ENCODE results near the gene BACE2.
"Not testable (repeated sequence)": the region's sequence is repeated elsewhere in the genome, so short reads cannot be mapped to it uniquely, and the experiment has no call there.

BACE2 gene

GRCh38 chr21:41232013-41232412, 64.1 kb downstream of the BACE2 start:
- Histone ChIP-seq H3K4me1 (ENCODE audit: insufficient read depth, low read length) (peaks cover 2% of the 10 kb centered on the region; the same call in 1 of the 2 replicates), H3K4me3 (ENCODE audit: low read length) (no peak overlapping the region), H3K27me3 (ENCODE audit: insufficient read depth, low read length) (no peaks in the 10 kb centered on the region), H3K9ac (ENCODE audit: low read depth, low read length) (no peak overlapping the region), H3K36me3 (ENCODE audit: insufficient read depth, low read depth, low read length) (no peaks in the 10 kb centered on the region), H3K27ac (ENCODE audit: low read length) (no peak overlapping the region), H3K9me3 (ENCODE audit: insufficient read depth, low read depth, low read length) (no peaks in the 10 kb centered on the region)

- no peak overlapping the region for H3K9ac ChIP-seq (ENCODE audit: low read depth, low read length)
- no peak overlapping the region for H3K27ac ChIP-seq (ENCODE audit: low read length)
- H3K4me3 ChIP-seq (ENCODE audit: low read length) = no peak overlapping the region
- H3K9me3 ChIP-seq (ENCODE audit: insufficient read depth, low read depth, low read length) = no peaks in the 10 kb centered on the region
- no peaks in the 10 kb centered on the region for H3K36me3 ChIP-seq (ENCODE audit: insufficient read depth, low read depth, low read length)
- no peaks in the 10 kb centered on the region for H3K27me3 ChIP-seq (ENCODE audit: insufficient read depth, low read length)
- H3K4me1 ChIP-seq (ENCODE audit: insufficient read depth, low read length) = 0 out of 2 replicates have a peak, but pooled peaks cover 2% of the 10 kb centered on the region
These were observed 66.0 kb downstream of the BACE2 start for GRCh38 chr21:41233916-41234315.

- Histone ChIP-seq H3K9ac (ENCODE audit: low read depth, low read length) (no peak overlapping the region), H3K36me3 (ENCODE audit: insufficient read depth, low read depth, low read length) (no peaks in the 10 kb centered on the region), H3K9me3 (ENCODE audit: insufficient read depth, low read depth, low read length) (no peaks in the 10 kb centered on the region), H3K4me3 (ENCODE audit: low read length) (no peak overlapping the region), H3K4me1 (ENCODE audit: insufficient read depth, low read length) (0 out of 2 replicates have a peak, but pooled peaks cover 2% of the 10 kb centered on the region), H3K27me3 (ENCODE audit: insufficient read depth, low read length) (no peaks in the 10 kb centered on the region), H3K27ac (ENCODE audit: low read length) (no peak overlapping the region)
These were observed 66.6 kb downstream of the BACE2 start for GRCh38 chr21:41234569-41234968.

GRCh38 chr21:41235201-41235600, 67.2 kb downstream of the BACE2 start:
- H3K27me3 ChIP-seq (ENCODE audit: insufficient read depth, low read length) = no peaks in the 10 kb centered on the region
- no peak overlapping the region for H3K4me3 ChIP-seq (ENCODE audit: low read length)
- no peaks in the 10 kb centered on the region for H3K36me3 ChIP-seq (ENCODE audit: insufficient read depth, low read depth, low read length)
- H3K4me1 ChIP-seq (ENCODE audit: insufficient read depth, low read length) = 0 out of 2 replicates have a peak, but pooled peaks cover 2% of the 10 kb centered on the region
- H3K27ac ChIP-seq (ENCODE audit: low read length) = no peak overlapping the region
- H3K9me3 ChIP-seq (ENCODE audit: insufficient read depth, low read depth, low read length) = no peaks in the 10 kb centered on the region
- no peak overlapping the region for H3K9ac ChIP-seq (ENCODE audit: low read depth, low read length)

GRCh38 chr21:41236352-41236973, 68.5 kb downstream of the BACE2 start:
- 0 out of 2 replicates have a peak, but pooled peaks cover 2% of the 10 kb centered on the region for H3K4me1 ChIP-seq (ENCODE audit: insufficient read depth, low read length)
- H3K9me3 ChIP-seq (ENCODE audit: insufficient read depth, low read depth, low read length) = no peaks in the 10 kb centered on the region
- H3K27me3 ChIP-seq (ENCODE audit: insufficient read depth, low read length) = no peaks in the 10 kb centered on the region
- no peak overlapping the region for H3K4me3 ChIP-seq (ENCODE audit: low read length)
- H3K9ac ChIP-seq (ENCODE audit: low read depth, low read length) = no peak overlapping the region
- no peaks in the 10 kb centered on the region for H3K36me3 ChIP-seq (ENCODE audit: insufficient read depth, low read depth, low read length)
- H3K27ac ChIP-seq (ENCODE audit: low read length) = no peak overlapping the region

GRCh38 chr21:41238081-41238796, 70.3 kb downstream of the BACE2 start:
- H3K36me3 ChIP-seq (ENCODE audit: insufficient read depth, low read depth, low read length); H3K27ac ChIP-seq (ENCODE audit: low read length); H3K9ac ChIP-seq (ENCODE audit: low read depth, low read length); H3K4me1 ChIP-seq (ENCODE audit: insufficient read depth, low read length); H3K4me3 ChIP-seq (ENCODE audit: low read length); H3K27me3 ChIP-seq (ENCODE audit: insufficient read depth, low read length); H3K9me3 ChIP-seq (ENCODE audit: insufficient read depth, low read depth, low read length): not testable (repeated sequence)

GRCh38 chr21:41240040-41240439, 72.1 kb downstream of the BACE2 start:
- no peak overlapping the region for H3K27ac ChIP-seq (ENCODE audit: low read length)
- H3K4me1 ChIP-seq (ENCODE audit: insufficient read depth, low read length) = no peaks in the 10 kb centered on the region
- H3K27me3 ChIP-seq (ENCODE audit: insufficient read depth, low read length) = no peaks in the 10 kb centered on the region
- no peak overlapping the region for H3K9ac ChIP-seq (ENCODE audit: low read depth, low read length)
- H3K4me3 ChIP-seq (ENCODE audit: low read length) = no peak overlapping the region
- no peaks in the 10 kb centered on the region for H3K36me3 ChIP-seq (ENCODE audit: insufficient read depth, low read depth, low read length)
- H3K9me3 ChIP-seq (ENCODE audit: insufficient read depth, low read depth, low read length) = no peaks in the 10 kb centered on the region

- H3K27me3 ChIP-seq (ENCODE audit: insufficient read depth, low read length) = no peaks in the 10 kb centered on the region
- no peak overlapping the region for H3K4me3 ChIP-seq (ENCODE audit: low read length)
- H3K27ac ChIP-seq (ENCODE audit: low read length) = no peak overlapping the region
- no peak overlapping the region for H3K9ac ChIP-seq (ENCODE audit: low read depth, low read length)
- no peaks in the 10 kb centered on the region; the same call in 1 of the 2 replicates for H3K4me1 ChIP-seq (ENCODE audit: insufficient read depth, low read length)
- no peaks in the 10 kb centered on the region for H3K36me3 ChIP-seq (ENCODE audit: insufficient read depth, low read depth, low read length)
- no peaks in the 10 kb centered on the region for H3K9me3 ChIP-seq (ENCODE audit: insufficient read depth, low read depth, low read length)
These were observed 73.4 kb downstream of the BACE2 start for GRCh38 chr21:41241341-41241740.

GRCh38 chr21:41242238-41242829, 74.4 kb downstream of the BACE2 start:
- Histone ChIP-seq H3K9me3 (ENCODE audit: insufficient read depth, low read depth, low read length) (no peaks in the 10 kb centered on the region), H3K4me1 (ENCODE audit: insufficient read depth, low read length) (no peaks in the 10 kb centered on the region; the same call in 1 of the 2 replicates), H3K4me3 (ENCODE audit: low read length) (no peak overlapping the region), H3K36me3 (ENCODE audit: insufficient read depth, low read depth, low read length) (no peaks in the 10 kb centered on the region), H3K27me3 (ENCODE audit: insufficient read depth, low read length) (no peaks in the 10 kb centered on the region), H3K27ac (ENCODE audit: low read length) (no peak overlapping the region), H3K9ac (ENCODE audit: low read depth, low read length) (no peak overlapping the region)

GRCh38 chr21:41243107-41243506, 75.1 kb downstream of the BACE2 start:
- Histone ChIP-seq H3K27me3 (ENCODE audit: insufficient read depth, low read length) (no peaks in the 10 kb centered on the region), H3K9ac (ENCODE audit: low read depth, low read length) (no peak overlapping the region), H3K4me3 (ENCODE audit: low read length) (no peak overlapping the region), H3K27ac (ENCODE audit: low read length) (no peak overlapping the region), H3K9me3 (ENCODE audit: insufficient read depth, low read depth, low read length) (no peaks in the 10 kb centered on the region), H3K36me3 (ENCODE audit: insufficient read depth, low read depth, low read length) (no peaks in the 10 kb centered on the region), H3K4me1 (ENCODE audit: insufficient read depth, low read length) (no peaks in the 10 kb centered on the region; the same call in 1 of the 2 replicates)

GRCh38 chr21:41244266-41244880, 76.4 kb downstream of the BACE2 start:
- not testable (repeated sequence) for H3K9me3 ChIP-seq (ENCODE audit: insufficient read depth, low read depth, low read length); H3K27me3 ChIP-seq (ENCODE audit: insufficient read depth, low read length); H3K4me3 ChIP-seq (ENCODE audit: low read length); H3K9ac ChIP-seq (ENCODE audit: low read depth, low read length); H3K4me1 ChIP-seq (ENCODE audit: insufficient read depth, low read length); H3K36me3 ChIP-seq (ENCODE audit: insufficient read depth, low read depth, low read length); H3K27ac ChIP-seq (ENCODE audit: low read length)
